Skin of body (tissue), 2 donors: ENCODE data around the gene ETV1. TPM values are rescaled to one million over a fixed set of nuclear protein-coding genes. Genes with fewer than 3 reads are reported as not detected.

ENCODE experiments used
- DNase-seq: peaks from one replicate; lab custom pipeline; 2025; lab: John Stamatoyannopoulos, UW
- total RNA-seq: library from RNA; depleted of rRNA; stranded (reverse); fragments of >200 nt; gene quantifications from one replicate; pipeline ENCODE4 v1.2.3, GENCODE V29; 2014

Gene ETV1
- 8.7 TPM for total RNA-seq

GRCh38 chr7:13989126-13989948 is at the start of gene ETV1:
TSS of gene ETV1 (minus strand) at chr7:13989666. CDS start at chr7:13989052, 614 bp downstream.
- peak; percentile 90 for DNase-seq

- no peak for DNase-seq
Observed at GRCh38 chr7:14024406-14024805, 34.9 kb upstream of the ETV1 start.

- DNase-seq = no peak
Observed at GRCh38 chr7:14023838-14024237, 34.4 kb upstream of the ETV1 start.

GRCh38 chr7:14023342-14023741 is 33.9 kb upstream of the ETV1 start:
- no peak for DNase-seq

GRCh38 chr7:14021069-14021468 is 31.6 kb upstream of the ETV1 start:
- no peak for DNase-seq

GRCh38 chr7:14020339-14020900 is 31.0 kb upstream of the ETV1 start:
- no peak for DNase-seq

- no peak for DNase-seq
Observed at GRCh38 chr7:14018751-14019150, 29.3 kb upstream of the ETV1 start.

GRCh38 chr7:14016950-14017349 is 27.5 kb upstream of the ETV1 start:
- DNase-seq = no peak

GRCh38 chr7:14013898-14014297 is 24.4 kb upstream of the ETV1 start:
- no peak for DNase-seq

GRCh38 chr7:14009453-14010418 is 20.3 kb upstream of the ETV1 start:
- no peak for DNase-seq

- no peak for DNase-seq
Observed at GRCh38 chr7:14001139-14001538, 11.7 kb upstream of the ETV1 start.

GRCh38 chr7:14000247-14000646 is 10.8 kb upstream of the ETV1 start:
- DNase-seq = no peak

GRCh38 chr7:13998866-13999265 is 9.4 kb upstream of the ETV1 start:
- no peak for DNase-seq

GRCh38 chr7:13992596-13992964 is 3.1 kb upstream of the ETV1 start:
- no peak for DNase-seq

GRCh38 chr7:13991791-13992595 is 2.5 kb upstream of the ETV1 start:
- DNase-seq = peak; percentile 6

GRCh38 chr7:13990984-13991790 is 1.7 kb upstream of the ETV1 start:
- DNase-seq = peak; percentile 98

GRCh38 chr7:13990319-13990983 is 985 bp upstream of the ETV1 start:
- peak; percentile 82 for DNase-seq

GRCh38 chr7:13989949-13990305 is 461 bp upstream of the ETV1 start:
- peak; percentile 62 for DNase-seq

- DNase-seq = peak; percentile 46
Observed at GRCh38 chr7:13988731-13989125, 738 bp downstream of the ETV1 start.

- no peak for DNase-seq
Observed at GRCh38 chr7:13988065-13988464, 1.4 kb downstream of the ETV1 start.
